Lower leg skin (tissue), 3 donors: ENCODE measurements around the gene TTC4.

ENCODE experiments used
- CTCF ChIP-seq, 3 donors: fragments of 450-650 bp; IDR thresholded peaks; one replicate each; pipeline ENCODE4 v1.5.1; 2016; ENCODE audit warnings: antibody characterized with exemption in 3 of 3, mild to moderate bottlenecking in 3 of 3, moderate library complexity in 2 of 3
- POLR2A ChIP-seq, 2 donors: fragments of 450-650 bp; IDR thresholded peaks; one replicate each; pipeline ENCODE4 v1.6.1; 2016 to 2017; ENCODE audit warnings: antibody characterized with exemption in 2 of 2, mild to moderate bottlenecking in 1 of 2, moderate library complexity in 1 of 2

GRCh38 chr1:54782588-54782987 lies 66.9 kb downstream of the TTC4 start:
- TF ChIP-seq POLR2A (IDR thresholded peaks at IDR 0.05) = no peak
- TF ChIP-seq CTCF (IDR thresholded peaks at IDR 0.05) = no peak
